Medulla oblongata (tissue), 1 donor: ENCODE measurements around the gene GPR37L1.
"Not testable (repeated sequence)": the region's sequence is repeated elsewhere in the genome, so short reads cannot be mapped to it uniquely, and the experiment has no call there.

Source experiments
- DNase-seq: peaks from one replicate; pipeline ENCODE4 v3.0.0-alpha.2; 2015; ENCODE audit errors: extremely low spot score

GPR37L1 gene

DNA sequence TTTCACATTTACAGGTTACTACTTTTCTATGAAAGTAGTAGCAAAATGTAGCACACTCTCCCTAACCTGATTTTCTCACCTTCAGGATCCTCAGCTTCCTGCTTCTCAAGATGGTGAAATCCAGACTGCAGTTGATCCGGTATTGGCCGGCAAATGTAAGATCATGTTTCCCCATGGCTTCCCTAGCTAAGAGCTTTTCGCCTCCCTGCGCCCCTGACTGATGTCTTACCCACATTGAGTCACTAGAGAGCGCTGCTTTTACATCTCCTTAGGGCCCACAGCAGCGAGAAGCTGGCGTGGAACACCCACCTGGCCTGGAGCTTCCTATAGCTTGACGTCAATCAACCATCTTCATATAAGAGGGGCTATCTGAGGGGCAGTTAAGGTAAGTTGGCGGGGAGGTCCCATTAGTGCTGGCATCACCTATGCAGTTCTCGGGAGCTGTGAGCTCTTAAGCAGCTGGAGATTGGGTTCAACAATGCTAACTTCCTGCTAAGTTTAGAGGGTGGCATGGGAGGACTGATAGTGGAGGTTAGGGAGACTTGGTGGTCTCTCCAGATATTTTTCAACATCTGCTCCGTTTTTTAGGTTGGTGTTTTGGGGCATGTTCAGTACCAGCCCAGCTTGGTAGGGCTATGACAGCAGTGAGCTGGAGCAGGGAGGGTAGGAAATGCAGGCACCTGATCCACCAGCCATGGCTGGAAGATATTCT lies 32.2 kb downstream of the GPR37L1 start:
- peak; percentile 61 for DNase-seq

GRCh38 chr1:202155478-202156021 lies 32.8 kb downstream of the GPR37L1 start:
- peak; percentile 40 for DNase-seq

DNA sequence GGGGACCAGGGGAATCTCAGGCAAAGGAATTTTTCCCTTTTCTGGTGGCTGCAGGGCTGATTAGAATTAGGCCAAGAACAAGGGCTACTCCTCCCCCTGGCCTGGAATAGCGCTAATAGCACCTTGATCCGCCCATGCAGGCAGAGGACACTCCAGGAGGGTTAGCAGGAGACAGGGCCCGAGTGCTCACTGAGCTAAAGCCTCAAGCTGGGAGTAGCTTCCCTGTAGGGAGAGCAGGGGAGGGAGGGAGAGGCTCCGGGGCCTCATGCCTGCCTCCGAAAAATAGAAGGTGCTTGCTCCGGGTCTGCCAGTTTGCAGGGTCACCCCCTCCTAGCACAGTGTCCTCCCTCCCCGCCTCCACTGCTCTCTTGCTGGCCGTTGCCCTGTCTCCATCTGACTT lies 33.9 kb downstream of the GPR37L1 start:
- no peak for DNase-seq

GRCh38 chr1:202157945-202158344 lies 35.2 kb downstream of the GPR37L1 start:
- DNase-seq = no peak

DNA sequence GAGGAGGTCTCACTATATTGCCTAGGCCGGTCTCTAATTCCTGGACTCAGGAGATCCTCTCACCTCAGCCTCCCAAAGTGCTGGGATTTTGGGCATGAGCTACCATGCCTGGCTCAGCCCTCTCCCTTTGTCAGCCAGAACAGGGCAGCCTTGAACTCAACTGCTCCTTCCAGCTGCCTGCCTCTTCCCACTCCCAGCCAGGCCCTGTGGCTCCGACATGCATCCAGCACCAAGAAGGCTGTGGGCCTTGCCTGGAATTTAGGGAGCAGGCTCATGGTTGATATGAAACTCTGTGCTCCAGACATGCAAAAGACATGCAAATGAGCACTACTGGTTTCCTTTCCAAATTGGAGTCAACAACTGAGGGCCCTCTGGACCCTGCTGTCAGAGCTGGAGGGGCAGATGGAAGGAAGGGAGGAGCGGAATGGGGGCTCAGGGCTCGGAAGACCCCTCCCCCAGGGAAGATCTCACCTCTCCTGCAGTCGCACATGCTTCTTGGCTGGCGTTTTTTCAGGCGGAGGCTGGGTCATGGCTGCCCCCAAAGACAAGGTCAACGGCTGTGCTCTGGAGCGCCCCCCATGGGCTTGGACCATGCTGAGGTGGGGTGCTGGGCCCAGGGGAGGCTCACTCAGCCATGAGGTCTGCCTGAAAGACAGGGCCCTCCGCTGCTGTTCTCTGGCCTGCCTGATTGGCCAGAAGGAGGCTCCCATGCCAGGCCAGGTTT lies 36.3 kb downstream of the GPR37L1 start:
- DNase-seq = no peak

DNA sequence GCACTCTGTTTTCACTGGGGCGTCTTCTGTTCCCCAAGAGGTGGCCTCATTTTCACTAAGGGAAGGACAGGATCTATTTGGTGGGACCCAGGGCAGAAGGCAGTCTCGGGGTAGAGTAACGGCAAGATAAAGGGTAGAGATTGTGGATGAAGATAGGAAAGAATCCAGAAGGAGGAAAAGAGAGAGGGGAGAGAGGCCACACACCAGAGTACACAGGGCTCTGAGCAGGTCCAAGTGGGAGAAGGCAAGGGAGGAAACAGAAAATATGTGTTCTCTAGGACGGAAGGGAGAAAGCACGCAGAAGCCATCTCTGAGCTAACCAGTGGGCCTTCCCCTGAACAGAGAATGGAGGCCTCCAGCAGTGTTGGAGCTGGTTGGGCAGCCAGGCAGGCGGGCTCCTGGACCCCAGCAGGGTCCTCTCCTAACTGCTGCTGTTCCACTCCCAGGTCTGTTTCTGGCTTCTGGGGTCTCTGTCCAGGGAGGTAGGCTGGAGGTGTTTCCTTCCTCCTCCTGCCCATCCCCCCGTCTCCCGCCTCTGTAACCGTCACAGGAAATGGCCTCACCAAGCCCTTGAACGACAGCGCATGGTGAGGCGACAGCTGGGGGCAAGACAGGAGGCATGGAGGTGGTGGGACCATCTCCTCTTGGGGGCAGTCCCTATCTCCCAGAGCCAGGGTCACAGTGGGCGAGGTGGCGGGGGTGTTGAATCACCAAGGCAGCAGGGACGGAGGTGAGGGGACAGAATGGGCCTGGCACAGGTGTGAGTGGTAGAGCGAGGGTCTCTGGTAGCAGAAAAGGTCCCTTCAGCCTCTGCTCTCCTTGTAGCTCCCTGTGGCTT lies 37.0 kb downstream of the GPR37L1 start:
- DNase-seq = no peak

- DNase-seq = peak; percentile 30
These were observed 37.7 kb downstream of the GPR37L1 start, which contains the start of gene PTPN7 for GRCh38 chr1:202160377-202160940. TSS of gene PTPN7 (minus strand) at chr1:202160602. CDS start at chr1:202159402, 1,200 bp downstream.

- DNase-seq = no peak
These were observed 38.7 kb downstream of the GPR37L1 start for GRCh38 chr1:202161151-202162046.

GRCh38 chr1:202162047-202162417 lies 39.3 kb downstream of the GPR37L1 start:
- DNase-seq = no peak

DNA sequence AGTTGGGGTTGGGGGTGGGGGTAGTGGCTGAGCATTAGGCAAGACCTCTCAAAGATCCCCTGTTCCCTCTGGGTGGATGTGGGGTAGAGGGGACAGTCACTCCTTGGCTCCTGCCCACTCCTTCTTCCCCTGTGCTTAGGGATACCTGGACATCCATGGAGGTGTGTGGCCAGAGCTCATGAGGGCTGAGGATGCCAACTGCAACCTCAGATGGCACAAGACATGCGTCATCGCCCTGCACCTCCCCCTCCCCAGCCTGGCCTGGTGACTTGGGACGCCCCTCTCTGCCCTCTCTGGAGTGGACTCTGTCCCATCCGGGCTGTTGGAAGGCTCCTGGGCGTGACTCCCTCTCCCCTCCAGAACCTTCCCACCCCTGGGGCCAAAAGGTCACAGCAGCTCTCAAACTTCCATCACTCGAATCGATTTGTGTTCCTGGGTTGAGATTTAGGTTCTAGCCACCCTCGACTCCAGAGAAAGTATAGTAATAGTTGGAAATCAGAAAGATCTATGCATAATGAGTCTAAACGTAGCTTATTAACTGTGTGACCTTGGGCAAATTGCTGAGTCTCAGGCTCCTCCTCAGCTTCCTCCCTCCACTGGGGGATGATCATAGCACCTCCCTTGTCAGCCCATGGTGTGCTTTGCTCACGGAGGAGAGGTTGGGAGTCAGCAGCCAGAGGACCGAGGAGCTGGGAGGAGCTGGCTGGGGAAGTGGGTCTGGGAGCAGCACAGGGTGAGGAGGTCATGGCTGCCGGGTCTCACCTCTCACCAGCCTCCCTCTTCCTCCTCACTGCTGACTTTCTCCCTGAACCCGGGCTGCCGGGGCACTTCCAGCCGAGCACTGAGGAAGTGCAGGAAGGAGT lies 39.9 kb downstream of the GPR37L1 start:
- DNase-seq = no peak

DNA sequence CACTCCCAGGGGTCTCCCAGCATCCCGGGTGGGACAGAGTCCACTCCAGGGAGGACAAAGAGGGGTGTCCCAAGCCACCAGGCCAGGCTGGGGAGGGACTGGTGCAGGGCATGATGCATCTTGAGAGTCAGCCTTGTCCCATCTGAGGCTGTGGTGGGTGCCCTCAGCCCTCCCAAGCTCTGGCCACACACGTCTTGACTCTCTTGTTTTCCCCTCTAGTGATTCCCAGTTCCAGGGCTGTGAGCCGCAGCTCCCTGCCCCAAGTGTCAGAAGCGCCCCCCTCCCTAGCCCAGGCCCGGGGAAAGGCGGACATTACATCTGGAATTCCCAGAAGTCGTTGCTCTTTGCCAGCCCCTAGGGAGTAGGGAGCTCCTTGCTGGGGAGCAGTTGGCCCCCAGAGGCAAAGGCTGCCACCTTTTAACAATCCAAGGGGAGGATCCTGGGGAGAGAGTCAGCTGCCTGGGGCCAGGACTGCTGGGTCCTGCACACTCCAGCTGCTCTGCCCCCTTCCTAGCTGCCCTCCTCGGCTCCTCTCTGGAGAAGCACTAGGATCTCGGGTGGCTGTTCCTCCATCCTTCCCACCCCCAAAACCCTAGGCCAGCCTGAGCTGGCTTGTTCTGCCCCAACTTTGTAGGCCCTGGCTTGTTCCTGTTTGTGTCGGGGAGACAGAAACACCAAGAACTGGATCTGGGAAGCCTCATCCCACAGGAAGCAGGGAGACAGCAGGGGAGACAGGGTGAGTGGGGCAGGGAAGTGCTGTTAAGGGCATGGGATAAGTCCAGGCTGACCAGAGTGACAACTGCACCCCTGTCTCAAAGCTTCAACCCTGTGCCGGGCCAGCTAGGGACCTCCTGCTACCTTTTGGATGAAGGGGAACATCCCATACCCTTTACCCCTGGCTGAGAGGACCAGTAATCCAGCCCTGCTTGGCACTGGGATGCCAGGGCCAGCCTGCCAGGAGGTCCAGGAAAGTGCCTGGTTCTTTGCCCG lies 40.9 kb downstream of the GPR37L1 start:
- no peak for DNase-seq

- DNase-seq = no peak
These were observed 41.7 kb downstream of the GPR37L1 start for GRCh38 chr1:202164271-202165037.

DNA sequence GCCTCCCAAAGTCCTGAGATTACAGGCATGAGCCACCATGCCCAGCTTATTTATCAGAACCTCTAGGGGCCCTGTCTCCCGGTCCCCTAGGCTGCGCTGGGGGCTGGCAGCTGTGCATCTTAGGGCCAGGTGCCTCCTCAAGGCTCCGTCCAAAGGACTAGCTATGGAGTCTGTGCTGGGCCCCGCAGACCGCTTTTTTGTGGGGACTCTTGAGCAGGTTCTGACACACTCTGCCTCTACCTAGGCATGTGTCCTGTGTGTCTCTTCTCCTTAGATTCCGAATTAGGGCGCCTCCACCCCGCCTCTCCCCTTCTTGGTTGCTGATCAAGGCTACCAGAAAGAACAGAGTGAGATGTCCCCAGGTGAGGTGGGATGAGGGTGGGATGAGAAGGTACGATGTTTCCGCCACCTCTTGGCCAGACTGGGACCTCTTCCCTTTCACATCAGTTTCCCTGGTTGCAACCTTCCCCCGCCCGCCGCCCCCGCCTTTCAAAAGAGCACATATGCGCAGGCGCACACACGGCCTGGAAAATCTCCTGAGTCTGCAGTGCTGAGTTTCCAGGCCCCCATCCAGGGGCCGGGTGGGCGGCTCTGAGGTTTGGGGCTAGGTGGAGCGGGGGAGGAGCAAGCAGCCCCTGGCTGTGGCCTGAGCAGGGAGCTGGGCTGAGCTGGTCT lies 42.7 kb downstream of the GPR37L1 start:
- no peak for DNase-seq

- DNase-seq = no peak
These were observed 43.5 kb downstream of the GPR37L1 start for GRCh38 chr1:202165942-202166843.

DNA sequence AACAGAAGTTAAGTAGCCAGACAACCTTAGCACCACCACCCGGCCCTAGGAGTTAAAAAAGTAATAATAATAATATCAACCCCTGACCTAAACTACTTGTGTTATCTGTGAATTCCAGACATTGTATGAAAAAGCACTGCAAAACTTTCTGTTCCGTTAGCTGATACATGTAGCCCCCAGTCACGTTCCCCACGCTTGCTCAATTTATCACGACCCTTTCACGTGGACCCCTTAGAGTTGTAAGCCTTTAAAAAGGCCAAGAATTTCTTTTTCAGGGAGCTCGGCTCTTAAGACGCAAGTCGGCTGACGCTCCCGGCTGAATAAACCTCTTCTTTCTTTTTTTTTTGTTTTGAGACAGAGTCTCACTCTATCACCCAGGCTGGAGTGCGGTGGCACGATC lies 44.3 kb downstream of the GPR37L1 start:
- not testable (repeated sequence) for DNase-seq
